GM19035 (cell line): ENCODE measurements around the gene SH2B2.
"Not testable (repeated sequence)": the region's sequence is repeated elsewhere in the genome, so short reads cannot be mapped to it uniquely, and the experiment has no call there.

Experiments used
- ATAC-seq: cut with Tn5 transposase; IDR thresholded peaks from one replicate; pipeline ENCODE4 v1.9.1; 2021; ENCODE audit not compliant: unreplicated experiment

SH2B2 gene

DNA sequence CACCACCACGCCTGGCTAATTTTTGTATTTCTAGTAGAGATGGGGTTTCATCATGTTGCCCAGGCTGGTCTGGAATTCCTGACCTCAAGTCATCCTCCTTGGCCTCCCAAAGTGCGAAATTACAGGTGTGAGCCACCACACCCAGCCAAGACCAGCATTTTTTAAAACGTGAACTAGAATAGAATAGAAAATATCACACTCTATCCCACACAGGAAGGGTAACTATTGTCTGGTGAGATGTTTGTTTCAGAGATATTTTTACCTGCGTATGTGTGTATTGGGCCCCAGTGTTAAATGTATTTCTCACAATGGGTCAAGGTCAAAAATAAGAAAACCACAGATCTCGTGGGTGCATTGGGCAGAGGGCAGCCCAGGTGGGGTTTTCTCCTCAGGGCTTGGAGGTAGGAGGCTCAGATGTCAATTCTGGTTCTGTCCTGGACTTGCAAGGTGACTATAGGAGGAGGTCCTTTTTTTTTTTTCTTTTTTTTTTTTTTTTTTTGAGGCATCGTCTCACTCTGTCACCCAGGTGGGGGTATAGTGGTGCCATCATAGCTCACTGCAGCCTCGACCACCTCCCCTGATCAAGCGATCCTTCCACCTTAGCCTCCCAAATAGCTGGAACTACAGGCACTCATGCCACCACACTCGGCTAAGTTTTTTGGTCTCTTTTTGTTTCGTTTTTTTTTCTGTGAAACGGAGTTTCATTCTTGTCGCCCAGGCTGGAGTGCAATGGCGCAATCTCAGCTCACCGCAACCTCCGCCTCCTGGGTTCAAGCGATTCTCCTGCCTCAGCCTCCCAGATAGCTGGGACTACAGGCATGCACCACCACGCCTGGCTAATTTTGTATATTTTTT is 19.0 kb downstream of the SH2B2 start:
- peak; percentile 49 for ATAC-seq

DNA sequence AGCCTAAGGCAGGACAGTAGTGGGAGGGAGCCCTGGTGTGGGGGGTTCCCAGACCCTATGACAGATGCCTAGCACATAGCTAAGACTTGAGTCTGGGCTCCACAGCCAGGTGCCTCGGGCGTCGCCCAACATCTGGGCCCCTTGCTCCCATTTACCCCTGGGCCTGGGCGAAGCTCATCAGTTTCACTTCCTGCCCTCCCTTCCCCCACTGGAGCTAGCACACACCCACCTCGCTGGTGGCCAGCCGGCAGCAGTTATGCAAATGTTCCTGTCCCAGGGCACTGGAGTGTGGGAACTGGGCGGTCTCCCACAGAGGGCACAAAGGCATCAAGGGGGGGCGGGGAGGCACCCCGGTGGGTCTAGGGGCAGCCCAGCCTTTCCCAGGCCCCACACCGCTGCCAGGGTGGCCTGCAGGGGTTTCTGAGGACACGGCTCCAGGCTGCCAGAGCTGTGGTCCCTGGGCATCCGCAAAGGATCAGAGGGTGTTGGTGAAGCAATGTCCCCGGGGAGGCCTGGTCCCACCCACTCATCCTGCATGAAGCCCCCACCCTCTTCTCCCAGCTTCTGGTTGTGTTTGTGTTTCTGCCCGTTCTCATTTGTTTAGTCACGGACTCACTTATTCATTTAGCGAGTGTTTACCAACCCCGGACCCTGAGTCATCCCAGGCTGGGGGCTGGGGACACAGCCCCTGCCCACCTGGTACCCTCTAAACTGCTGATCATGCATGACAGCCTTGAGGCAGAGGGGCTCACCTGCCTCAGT is 20.4 kb downstream of the SH2B2 start:
- ATAC-seq = peak; percentile 65

DNA sequence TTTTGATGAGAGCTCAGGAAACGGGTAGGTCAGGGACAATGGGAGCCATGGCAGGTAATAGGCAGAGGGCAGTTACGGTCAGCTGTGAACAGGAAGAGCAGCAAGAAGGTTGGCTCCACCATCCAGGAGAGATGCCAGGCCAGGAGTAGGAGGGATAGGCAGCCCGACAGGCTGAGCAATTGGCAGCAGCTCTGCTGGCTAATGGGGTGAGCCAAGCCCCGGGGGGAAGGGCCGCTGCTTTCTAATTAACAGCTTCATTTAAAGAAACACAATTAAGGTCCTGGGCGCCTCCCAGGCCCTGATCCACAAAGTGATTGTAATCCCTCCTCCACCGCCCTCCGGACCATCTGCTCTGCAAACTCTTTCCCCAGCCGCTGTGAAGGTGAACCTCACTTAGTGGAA is 23.7 kb downstream of the SH2B2 start:
- ATAC-seq = no peak

DNA sequence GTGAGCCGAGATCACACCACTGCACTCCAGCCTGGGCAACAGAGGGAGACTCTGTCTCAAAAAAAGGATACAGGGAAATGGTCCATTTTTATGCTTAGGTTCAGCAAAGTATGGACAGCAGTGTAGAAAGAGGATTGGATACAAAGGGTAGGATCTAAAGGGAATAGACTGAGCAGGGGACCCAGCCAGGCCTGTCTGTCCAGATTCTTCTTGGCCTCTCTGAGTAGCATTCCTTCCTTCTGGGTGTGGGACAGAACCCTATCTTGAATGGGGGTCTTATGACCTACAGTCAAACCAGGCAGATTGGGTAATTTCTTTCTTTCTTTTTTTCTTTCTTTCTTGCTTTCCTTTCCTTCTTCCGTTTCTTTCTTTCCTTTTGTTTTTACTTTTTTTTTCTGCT is 25.6 kb downstream of the SH2B2 start:
- no peak for ATAC-seq

DNA sequence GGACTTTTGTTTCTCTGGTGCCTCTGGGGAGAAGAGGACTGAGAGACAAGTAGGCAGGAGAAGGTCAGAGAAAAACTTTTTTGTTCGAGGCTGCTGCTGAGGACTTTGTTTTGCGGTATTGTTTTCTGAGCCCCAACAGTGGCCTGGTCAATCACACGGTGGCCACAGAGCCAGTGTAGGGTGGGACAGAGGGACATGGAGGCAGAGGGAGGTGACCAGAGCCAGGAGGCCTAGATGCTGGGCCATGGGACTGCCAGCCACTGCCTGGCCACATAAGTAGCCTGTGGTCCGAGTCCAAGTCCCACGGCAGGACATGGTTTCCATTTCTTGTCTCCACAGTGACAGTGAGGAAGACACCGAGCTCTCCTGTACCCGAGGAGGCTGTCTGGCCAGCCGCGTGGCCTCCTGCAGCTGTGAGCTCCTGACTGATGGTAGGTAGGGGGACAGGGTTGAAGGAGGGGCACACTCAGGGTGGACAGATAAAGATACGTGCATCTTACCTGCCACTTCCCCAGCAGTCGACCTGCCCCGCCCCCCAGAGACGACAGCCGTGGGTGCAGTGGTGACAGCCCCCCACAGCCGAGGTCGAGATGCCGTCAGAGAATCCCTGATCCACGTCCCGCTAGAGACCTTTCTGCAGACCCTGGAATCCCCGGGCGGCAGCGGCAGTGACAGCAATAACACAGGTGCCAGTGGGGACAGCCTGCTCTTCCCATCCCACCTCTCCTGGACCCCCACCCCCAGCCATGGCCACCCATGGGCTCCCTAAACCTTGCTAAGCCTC is 27.5 kb downstream of the SH2B2 start:
- ATAC-seq = no peak

GRCh38 chr7:102317231-102318059 is 30.8 kb downstream of the SH2B2 start:
- no peak for ATAC-seq

DNA sequence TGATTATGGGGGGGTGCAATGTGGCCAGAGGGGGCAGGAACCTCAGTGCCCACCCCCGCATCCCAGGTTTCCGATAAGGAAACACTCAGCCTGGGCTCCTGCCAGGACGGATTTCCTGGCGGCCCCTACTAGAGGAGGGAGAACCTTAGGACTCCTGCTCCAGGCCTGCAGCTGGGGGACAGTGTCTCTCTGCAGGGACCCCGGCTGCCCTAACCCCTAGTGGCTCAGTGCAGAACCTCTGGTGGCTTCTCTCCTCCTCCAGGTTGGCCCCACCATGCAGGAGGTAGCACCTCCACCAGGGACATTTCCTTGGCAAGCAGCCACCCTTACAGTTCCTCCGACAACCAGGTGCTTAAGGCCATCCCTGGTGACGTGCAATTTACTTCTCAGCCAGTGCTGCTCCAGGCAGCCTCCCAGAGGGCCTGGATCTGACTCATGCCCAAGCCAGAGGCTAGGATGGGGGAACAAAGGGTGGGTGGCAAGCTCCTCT is 31.9 kb downstream of the SH2B2 start:
- ATAC-seq = no peak

- ATAC-seq = no peak
Observed at GRCh38 chr7:102319671-102320070, 33.0 kb downstream of the SH2B2 start.

GRCh38 chr7:102320181-102320580 is 33.5 kb downstream of the SH2B2 start:
- no peak for ATAC-seq

GRCh38 chr7:102320601-102321350 is 34.1 kb downstream of the SH2B2 start:
- no peak for ATAC-seq

DNA sequence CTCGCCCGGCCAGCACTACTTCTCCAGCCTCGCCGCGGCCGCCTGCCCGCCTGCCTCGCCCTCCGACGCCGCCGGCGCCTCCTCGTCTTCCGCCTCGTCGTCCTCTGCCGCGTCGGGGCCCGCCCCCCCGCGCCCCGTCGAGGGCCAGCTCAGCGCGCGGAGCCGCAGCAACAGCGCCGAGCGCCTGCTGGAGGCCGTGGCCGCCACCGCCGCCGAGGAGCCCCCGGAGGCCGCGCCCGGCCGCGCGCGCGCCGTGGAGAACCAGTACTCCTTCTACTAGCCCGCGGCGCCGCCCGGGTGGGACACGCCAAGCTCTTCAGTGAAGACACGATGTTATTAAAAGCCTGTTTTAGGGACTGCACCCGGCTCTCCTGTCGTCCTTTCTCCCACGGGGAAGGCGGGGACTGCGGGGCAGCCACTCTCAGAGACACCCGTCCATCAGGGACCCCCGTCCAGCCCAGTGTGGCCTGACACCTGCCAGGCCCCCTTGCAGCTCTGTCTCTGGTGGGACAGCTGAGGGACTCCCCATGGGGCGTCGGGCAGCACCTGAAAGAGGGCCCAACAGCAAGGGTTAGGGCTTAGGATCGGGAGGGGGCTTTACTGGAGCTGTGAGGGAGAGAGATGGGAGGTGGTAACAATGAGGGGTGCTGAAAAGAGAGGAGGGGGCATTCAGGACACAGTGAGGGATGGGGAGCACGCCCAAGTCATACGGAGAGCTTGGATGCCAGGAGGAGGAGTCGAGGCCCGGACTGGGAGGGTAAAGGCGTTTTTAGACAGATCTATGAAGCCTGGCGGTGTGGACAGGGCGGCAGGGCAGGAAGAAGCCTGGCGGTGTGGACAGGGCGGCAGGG is 34.9 kb downstream of the SH2B2 start:
- ATAC-seq = no peak

DNA sequence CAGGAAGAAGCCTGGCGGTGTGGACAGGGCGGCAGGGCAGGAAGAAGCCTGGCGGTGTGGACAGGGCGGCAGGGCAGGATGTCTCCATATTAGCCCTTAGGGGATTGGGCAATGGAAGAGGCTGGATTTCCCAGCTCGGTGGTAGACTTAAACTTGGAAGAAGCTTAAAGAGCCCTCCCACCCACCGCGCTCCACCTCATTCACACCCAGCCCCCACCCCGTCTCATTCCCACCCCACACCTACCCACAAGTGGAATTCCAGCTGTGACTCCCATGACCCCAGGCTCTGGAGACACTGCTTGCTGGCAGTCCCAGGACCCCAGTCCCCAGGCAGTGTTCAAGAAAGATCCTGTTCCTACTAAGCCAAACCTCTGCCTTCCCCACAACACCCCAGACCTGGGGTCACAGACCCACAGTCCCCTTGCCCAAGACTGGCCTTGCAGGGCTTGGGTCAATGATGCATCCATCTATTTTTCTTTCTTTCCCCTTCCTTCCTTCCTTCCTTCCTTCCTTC is 35.6 kb downstream of the SH2B2 start:
- no peak for ATAC-seq

DNA sequence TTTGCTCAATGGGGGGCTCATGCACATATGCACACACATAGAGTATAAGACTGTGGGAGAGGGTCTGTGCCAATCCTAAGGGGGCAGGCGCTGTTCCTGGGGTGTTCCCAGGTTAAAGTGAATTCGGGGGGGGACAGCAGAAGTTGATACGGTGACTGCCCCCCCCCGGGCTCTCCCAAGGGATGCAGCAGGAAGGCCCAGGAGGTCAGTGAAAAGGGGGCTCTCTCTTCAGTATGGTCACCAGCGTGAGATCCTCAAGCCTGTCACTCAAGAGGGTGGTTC is 37.2 kb downstream of the SH2B2 start:
- no peak for ATAC-seq

DNA sequence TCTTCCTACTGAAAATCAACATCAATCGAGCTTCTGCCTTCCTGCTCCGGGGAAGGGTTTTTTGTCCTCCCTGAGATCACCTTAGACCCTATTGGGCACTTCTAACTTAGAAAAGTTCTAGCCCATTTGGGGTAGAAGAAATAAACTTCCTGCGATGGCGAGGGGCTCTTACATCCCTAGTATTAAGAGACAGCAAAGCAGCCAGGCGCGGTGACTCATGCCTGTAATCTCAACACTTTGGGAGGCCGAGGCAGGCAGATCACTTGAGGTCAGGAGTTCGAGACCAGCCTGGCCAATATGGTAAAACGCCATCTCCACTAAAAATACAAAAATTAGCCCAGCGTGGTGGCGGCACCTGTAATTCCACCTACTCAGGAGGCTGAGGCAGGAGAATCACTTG is 38.4 kb downstream of the SH2B2 start:
- ATAC-seq = not testable (repeated sequence)

DNA sequence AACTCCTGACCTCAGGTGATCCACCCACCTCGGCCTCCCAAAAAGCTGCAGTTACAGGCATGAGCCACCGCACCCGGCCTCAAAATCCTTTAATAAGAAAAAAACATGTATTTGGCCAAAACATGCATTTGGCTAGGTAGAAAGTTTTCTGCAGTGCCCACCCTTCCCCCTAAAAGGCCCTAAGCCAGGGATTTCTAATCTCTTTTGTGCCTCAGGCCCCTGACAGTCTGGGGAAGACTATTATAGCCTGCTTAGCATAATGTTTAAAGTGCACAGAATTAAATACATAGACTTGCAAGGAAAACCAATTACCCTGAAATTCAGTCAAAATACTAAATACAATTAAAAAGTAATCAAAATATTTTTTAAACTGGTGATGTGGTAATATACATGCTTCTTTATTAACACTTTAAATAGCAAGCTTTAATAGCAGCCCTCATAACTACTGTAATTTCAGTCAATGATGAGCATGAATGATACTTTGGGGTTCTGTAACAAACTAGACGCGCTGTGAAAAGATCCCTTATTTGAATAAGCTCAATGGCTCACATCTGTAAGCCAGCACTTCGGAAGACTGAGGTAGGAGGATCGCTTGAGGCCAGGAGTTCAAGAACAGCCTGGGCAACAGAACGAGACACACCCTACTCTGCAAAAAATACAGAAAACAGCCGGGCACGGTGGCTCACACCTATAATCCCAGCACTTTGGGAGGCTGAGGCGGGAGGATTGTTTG is 39.7 kb downstream of the SH2B2 start:
- ATAC-seq = no peak

DNA sequence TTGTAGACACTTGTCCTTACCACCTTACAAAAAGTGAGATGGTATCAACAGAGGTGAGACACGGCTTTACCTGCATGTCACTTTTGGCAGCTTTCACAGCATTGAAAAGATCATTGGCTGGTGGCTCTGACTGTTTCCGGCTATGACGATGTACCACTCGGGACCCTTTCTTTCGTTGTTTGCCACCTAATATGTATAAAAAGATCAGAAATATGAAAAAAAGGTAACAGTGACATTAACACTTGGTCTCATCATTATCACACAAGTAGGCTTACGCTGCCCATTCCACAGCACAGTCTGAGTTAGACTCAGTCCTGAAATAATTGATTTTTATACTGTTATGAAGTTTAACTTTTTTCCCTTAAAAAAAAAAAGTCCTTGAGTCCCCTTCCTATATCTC is 40.5 kb downstream of the SH2B2 start:
- ATAC-seq = not testable (repeated sequence)

DNA sequence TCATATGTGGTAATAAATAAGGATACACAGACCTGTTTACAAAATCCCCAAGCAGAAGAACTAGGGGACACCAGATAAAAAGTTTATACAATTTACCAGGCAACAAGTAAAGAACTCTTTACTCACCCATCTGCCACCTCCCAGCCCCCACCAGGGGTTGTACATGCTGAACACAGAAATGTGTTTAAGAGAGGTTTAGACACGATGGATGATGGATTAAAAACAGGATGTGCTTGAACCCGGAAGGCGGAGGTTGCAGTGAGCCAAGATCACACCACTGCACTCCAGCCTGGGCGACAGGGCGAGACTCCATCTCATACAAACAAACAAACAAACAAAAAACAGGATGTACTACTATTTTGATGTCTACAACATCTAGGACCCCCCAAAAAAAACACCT is 42.2 kb downstream of the SH2B2 start:
- not testable (repeated sequence) for ATAC-seq

GRCh38 chr7:102329366-102329765 is 42.7 kb downstream of the SH2B2 start:
- ATAC-seq = not testable (repeated sequence)
